ENCODE results near the gene PRAMEF26.
"Not testable (repeated sequence)": the region's sequence is repeated elsewhere in the genome, so short reads cannot be mapped to it uniquely, and the experiment has no call there.

DNA sequence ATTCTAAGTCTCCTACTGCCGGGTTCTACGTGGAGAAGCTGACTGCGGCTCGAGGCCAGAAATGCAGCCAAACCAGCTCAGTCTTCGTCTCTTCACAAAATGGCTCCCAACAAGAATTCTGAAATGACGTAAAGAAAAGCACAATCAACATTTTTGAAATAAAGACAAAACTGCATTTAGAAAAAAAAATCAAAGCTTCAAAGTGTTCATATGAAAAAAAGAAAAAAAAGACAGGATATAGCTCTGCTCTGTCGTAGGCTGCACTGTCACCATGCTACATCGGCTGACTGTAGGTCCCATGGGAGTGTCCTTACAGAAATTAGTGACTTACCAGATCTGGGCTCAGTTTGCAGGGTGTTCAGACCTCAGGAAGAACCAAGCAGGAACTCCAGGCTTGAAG lies 9.7 kb upstream of the PRAMEF26 start, which contains the start of gene HNRNPCL4:
- TF ChIP-seq, protein P1, sequence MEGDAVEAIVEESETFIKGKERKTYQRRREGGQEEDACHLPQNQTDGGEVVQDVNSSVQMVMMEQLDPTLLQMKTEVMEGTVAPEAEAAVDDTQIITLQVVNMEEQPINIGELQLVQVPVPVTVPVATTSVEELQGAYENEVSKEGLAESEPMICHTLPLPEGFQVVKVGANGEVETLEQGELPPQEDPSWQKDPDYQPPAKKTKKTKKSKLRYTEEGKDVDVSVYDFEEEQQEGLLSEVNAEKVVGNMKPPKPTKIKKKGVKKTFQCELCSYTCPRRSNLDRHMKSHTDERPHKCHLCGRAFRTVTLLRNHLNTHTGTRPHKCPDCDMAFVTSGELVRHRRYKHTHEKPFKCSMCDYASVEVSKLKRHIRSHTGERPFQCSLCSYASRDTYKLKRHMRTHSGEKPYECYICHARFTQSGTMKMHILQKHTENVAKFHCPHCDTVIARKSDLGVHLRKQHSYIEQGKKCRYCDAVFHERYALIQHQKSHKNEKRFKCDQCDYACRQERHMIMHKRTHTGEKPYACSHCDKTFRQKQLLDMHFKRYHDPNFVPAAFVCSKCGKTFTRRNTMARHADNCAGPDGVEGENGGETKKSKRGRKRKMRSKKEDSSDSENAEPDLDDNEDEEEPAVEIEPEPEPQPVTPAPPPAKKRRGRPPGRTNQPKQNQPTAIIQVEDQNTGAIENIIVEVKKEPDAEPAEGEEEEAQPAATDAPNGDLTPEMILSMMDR (IDR thresholded peaks at IDR 0.05): not testable (repeated sequence)
- not testable (repeated sequence) for TF ChIP-seq EZH2, EZH2phosphoT487 (IDR thresholded peaks at IDR 0.05)

Measured in neural progenitor cell (in vitro differentiated cells).